OCI-LY7 (cell line): ENCODE data around the gene DOCK4. TPM values are rescaled to one million over a fixed set of nuclear protein-coding genes. Genes with fewer than 3 reads are reported as not detected.

Experiments
- BruUV-seq: library from RNA; stranded (reverse); fragments of 400-500 nt; replicated peaks from 2 replicates; lab custom pipeline; 2021; lab: Mats Ljungman, UMichigan
- CTCF ChIA-PET: fragments of 300-600 bp; sonication (Branson Sonifier 250); formaldehyde crosslinking; loops from one replicate; lab custom pipeline; 2022; ENCODE audit warnings: antibody characterized with exemption; ENCODE audit not compliant: unreplicated experiment; lab: Charles Lee
- POLR2A ChIA-PET: fragments of 300-600 bp; sonication (Branson Sonifier 250); formaldehyde crosslinking; loops from one replicate; lab custom pipeline; 2022; ENCODE audit warnings: antibody characterized with exemption; lab: Charles Lee
- DNase-seq: peaks from one replicate; pipeline ENCODE4 v3.0.0-alpha.2; 2015; ENCODE audit warnings: low spot score
- H2AFZ ChIP-seq: fragments of 200-600 bp; sonication (generic), shearing (Covaris generic); 2 replicates; pipeline ENCODE4 v1.6.1; 2014; ENCODE audit warnings: mild to moderate bottlenecking, antibody characterized with exemption, low read length, moderate library complexity
- H3K27ac ChIP-seq: fragments of 200-600 bp; sonication (generic); 2 replicates; pipeline ENCODE4 v1.5.1; 2014; ENCODE audit warnings: mixed run types, low read depth, mild to moderate bottlenecking, moderate library complexity, low read length, inconsistent platforms; ENCODE audit not compliant: poor library complexity, severe bottlenecking
- H3K36me3 ChIP-seq: fragments of 200-600 bp; sonication (generic); 2 replicates; pipeline ENCODE4 v1.6.1; 2014; ENCODE audit warnings: mild to moderate bottlenecking, antibody characterized with exemption, low read length, moderate library complexity, mixed read lengths; ENCODE audit not compliant: insufficient read depth
- H3K4me1 ChIP-seq: fragments of 200-600 bp; sonication (generic); 2 replicates; pipeline ENCODE4 v1.5.1; 2014; ENCODE audit warnings: mild to moderate bottlenecking, low read length; ENCODE audit not compliant: insufficient read depth, poor library complexity, severe bottlenecking
- H3K4me2 ChIP-seq: fragments of 200-600 bp; sonication (generic); 2 replicates; pipeline ENCODE4 v1.6.1; 2014; ENCODE audit warnings: mild to moderate bottlenecking, low read length
- H3K4me3 ChIP-seq: fragments of 200-600 bp; sonication (generic); 2 replicates; pipeline ENCODE4 v1.5.1; 2014; ENCODE audit warnings: mild to moderate bottlenecking, low read depth, low read length; ENCODE audit not compliant: poor library complexity, severe bottlenecking
- H3K79me2 ChIP-seq: fragments of 200-600 bp; sonication (generic); 2 replicates; pipeline ENCODE4 v1.6.1; 2016; ENCODE audit warnings: low read depth, mild to moderate bottlenecking, low read length, moderate library complexity, mixed read lengths; ENCODE audit not compliant: insufficient read depth
- H3K9me2 ChIP-seq: fragments of 200-600 bp; sonication (generic); 2 replicates; pipeline ENCODE4 v1.6.1; 2016; ENCODE audit warnings: mild to moderate bottlenecking, low read length, mixed read lengths; ENCODE audit not compliant: insufficient read depth
- H3K9me3 ChIP-seq: fragments of 200-600 bp; sonication (generic); 2 replicates; pipeline ENCODE4 v1.6.1; 2014; ENCODE audit warnings: mild to moderate bottlenecking, mixed run types, low read length, mixed read lengths
- H4K20me1 ChIP-seq: fragments of 200-600 bp; sonication (generic); 2 replicates; pipeline ENCODE4 v1.6.1; 2014; ENCODE audit warnings: mild to moderate bottlenecking, antibody characterized with exemption, low read length, moderate library complexity, mixed read lengths; ENCODE audit not compliant: insufficient read depth
- EZH2phosphoT487 ChIP-seq: fragments of 200-600 bp; sonication (generic); IDR thresholded peaks from 2 replicates; pipeline ENCODE4 v1.6.1; 2018; ENCODE audit warnings: low read depth, borderline replicate concordance, mild to moderate bottlenecking, mixed run types, antibody characterized with exemption, low read length, moderate library complexity, mixed read lengths
- intact Hi-C: fragments of 100-400 bp; cut with micrococcal nuclease; formaldehyde crosslinking; loops from one replicate; pipeline ENCODE4 v1.10.0; 2022; ENCODE audit not compliant: unreplicated experiment
- total RNA-seq, 2 experiments: library from RNA; depleted of rRNA in 1 of 2; stranded (reverse); fragments of >200 nt in 1 of 2; shearing (Covaris generic) in 1 of 2; gene quantifications; 2 replicates each; pipeline ENCODE4 v1.2.3, GENCODE V29; 2014 to 2022
- TF ChIP-seq, protein P1 (sequence below): fragments of 200-600 bp; sonication (generic); conservative IDR thresholded peaks from 2 replicates; pipeline ENCODE4 v1.5.1; 2014; ENCODE audit warnings: mild to moderate bottlenecking, antibody characterized with exemption, low read length, moderate library complexity, mixed read lengths

DOCK4 gene
- total RNA-seq, 2 experiments from 2014 or later, result 0.91 to 4.9 TPM

DNA sequence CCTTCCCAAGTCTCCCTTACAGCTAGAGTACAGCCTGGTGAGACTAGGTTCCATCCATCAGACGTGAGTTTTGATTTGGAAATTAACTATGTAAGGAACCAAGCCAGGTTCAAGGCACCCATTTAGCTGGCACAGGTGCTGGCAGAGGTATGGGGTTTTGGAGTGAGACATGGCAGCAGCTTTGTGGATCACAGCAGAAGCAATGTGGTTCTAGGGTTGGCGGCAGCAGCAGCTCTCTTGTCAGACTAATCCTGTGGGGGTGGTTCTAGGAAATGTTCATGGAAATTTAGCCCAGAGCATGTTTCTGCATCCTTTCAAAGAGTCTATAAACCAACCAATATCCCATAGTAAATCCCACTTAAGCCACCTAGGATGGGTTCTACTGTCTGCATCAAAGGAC, 142.2 kb downstream of the DOCK4 start:
- Histone ChIP-seq H3K9me2 (no peaks in the 10 kb centered on the region), H3K36me3 (no peaks in the 10 kb centered on the region), H3K4me1 (no peaks in the 10 kb centered on the region), H4K20me1 (no peaks in the 10 kb centered on the region), H3K27ac (no peak overlapping the region), H2AFZ (no peak overlapping the region), H3K9me3 (no peaks in the 10 kb centered on the region), H3K4me2 (no peak overlapping the region), H3K79me2 (no peaks in the 10 kb centered on the region), H3K4me3 (no peak overlapping the region)
- no peak for DNase-seq
- no TSS peak for BruUV-seq
- intact Hi-C loops, result no loop called here
- POLR2A ChIA-PET, result no interaction called here
- CTCF ChIA-PET, result no interaction called here
- TF ChIP-seq, protein P1, sequence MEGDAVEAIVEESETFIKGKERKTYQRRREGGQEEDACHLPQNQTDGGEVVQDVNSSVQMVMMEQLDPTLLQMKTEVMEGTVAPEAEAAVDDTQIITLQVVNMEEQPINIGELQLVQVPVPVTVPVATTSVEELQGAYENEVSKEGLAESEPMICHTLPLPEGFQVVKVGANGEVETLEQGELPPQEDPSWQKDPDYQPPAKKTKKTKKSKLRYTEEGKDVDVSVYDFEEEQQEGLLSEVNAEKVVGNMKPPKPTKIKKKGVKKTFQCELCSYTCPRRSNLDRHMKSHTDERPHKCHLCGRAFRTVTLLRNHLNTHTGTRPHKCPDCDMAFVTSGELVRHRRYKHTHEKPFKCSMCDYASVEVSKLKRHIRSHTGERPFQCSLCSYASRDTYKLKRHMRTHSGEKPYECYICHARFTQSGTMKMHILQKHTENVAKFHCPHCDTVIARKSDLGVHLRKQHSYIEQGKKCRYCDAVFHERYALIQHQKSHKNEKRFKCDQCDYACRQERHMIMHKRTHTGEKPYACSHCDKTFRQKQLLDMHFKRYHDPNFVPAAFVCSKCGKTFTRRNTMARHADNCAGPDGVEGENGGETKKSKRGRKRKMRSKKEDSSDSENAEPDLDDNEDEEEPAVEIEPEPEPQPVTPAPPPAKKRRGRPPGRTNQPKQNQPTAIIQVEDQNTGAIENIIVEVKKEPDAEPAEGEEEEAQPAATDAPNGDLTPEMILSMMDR, result no peak
- no peak for TF ChIP-seq EZH2phosphoT487

DNA sequence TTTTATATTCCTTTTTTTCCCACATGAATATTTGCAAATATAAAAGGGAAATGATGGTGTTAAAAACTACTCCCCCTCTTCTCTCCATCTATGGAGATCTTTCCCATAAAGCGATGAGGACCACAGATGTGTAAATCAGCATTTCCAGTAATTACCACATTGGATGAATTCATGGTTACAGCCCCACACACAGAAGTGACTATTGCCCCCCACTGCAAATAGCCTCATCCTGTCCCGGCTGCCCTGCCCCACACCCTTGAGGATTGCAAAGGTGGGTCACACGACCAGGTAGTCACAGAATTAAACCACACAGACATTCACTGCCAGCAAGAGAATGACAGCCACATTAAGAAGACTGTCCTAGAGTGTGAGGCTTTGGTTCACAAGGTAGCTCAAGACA, 145.1 kb downstream of the DOCK4 start:
- Histone ChIP-seq H3K4me3 (no peak overlapping the region), H3K4me2 (no peak overlapping the region), H3K9me2 (no peaks in the 10 kb centered on the region), H3K4me1 (no peaks in the 10 kb centered on the region), H4K20me1 (no peaks in the 10 kb centered on the region), H3K27ac (no peak overlapping the region), H2AFZ (no peak overlapping the region), H3K79me2 (no peaks in the 10 kb centered on the region), H3K9me3 (no peaks in the 10 kb centered on the region), H3K36me3 (no peaks in the 10 kb centered on the region)
- no peak for DNase-seq
- CTCF ChIA-PET, result no interaction called here
- intact Hi-C loops, result no loop called here
- POLR2A ChIA-PET, result no interaction called here
- BruUV-seq, result no TSS peak
- TF ChIP-seq, protein P1, result no peak
- TF ChIP-seq EZH2phosphoT487, result no peak

DNA sequence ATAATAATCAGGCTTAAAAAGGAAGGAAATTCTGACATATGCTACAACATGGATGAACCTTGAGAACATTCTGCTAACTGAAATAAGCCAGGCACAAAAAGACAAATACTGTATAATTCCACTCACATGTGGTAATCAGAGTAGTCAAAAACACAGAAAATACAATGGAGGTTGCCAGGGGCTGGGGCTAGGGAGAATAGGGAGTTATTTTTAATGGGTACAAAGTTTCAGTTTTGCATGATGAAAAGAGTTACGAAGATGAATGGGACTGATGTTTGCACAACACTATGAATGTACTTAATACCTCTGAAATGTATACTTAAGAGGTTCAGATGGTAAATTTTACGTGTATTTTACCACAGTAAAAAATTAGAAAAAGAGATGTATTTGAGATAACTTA, 145.6 kb downstream of the DOCK4 start:
- Histone ChIP-seq H3K4me1 (no peaks in the 10 kb centered on the region), H4K20me1 (no peaks in the 10 kb centered on the region), H3K79me2 (no peaks in the 10 kb centered on the region), H3K4me3 (no peak overlapping the region), H2AFZ (no peak overlapping the region), H3K9me2 (no peaks in the 10 kb centered on the region), H3K36me3 (no peaks in the 10 kb centered on the region), H3K27ac (no peak overlapping the region), H3K4me2 (no peak overlapping the region), H3K9me3 (no peaks in the 10 kb centered on the region)
- TF ChIP-seq, protein P1, result no peak
- TF ChIP-seq EZH2phosphoT487, result no peak
- intact Hi-C loops, result no loop called here
- BruUV-seq, result no TSS peak
- POLR2A ChIA-PET, result no interaction called here
- DNase-seq, result no peak
- CTCF ChIA-PET, result no interaction called here
